Measurements from ENCODE around the gene OPHN1. TPM values are rescaled to one million over a fixed set of nuclear protein-coding genes. Genes with fewer than 3 reads are reported as not detected.

OPHN1 gene
- polyA plus RNA-seq, 1 experiment = 5.9 TPM

- no peak for DNase-seq (ENCODE audit: low read depth)
- ChIA-PET POLR2A (interaction anchor here (0.7 kb wide), 1 partner anchor 12 kb away, joined by 3 read pairs; no protein-coding TSS in a partner anchor), CTCF (interaction anchor here (0.6 to 1.1 kb wide), 4 partner anchors 11 to 266 kb away, joined by 3 to 5 read pairs (median 3); partner anchors contain the start of gene OPHN1)
- H3K27me3 ChIP-seq (ENCODE audit: control insufficient read depth, insufficient read depth, low read length) = no peaks in the 10 kb centered on the region
- peak; percentile 51 for TF ChIP-seq CTCF (IDR thresholded peaks at IDR 0.05; ENCODE audit: insufficient read depth, low read depth, low read length)
- H3K36me3 ChIP-seq (ENCODE audit: control insufficient read depth, insufficient read depth, low read length) = no peaks in the 10 kb centered on the region
- no peak overlapping the region for H3K4me3 ChIP-seq (ENCODE audit: low read depth, low read length)
Measured at GRCh38 chrX:68462653-68463052, 29.4 kb upstream of the OPHN1 start.

GRCh38 chrX:68462197-68462596, 28.9 kb upstream of the OPHN1 start:
- POLR2A ChIA-PET = interaction anchor here (0.7 kb wide), 1 partner anchor 12 kb away, joined by 3 read pairs; no protein-coding TSS in a partner anchor
- no peak for TF ChIP-seq CTCF (IDR thresholded peaks at IDR 0.05; ENCODE audit: insufficient read depth, low read depth, low read length)
- Histone ChIP-seq H3K27me3 (ENCODE audit: control insufficient read depth, insufficient read depth, low read length) (no peaks in the 10 kb centered on the region), H3K36me3 (ENCODE audit: control insufficient read depth, insufficient read depth, low read length) (no peaks in the 10 kb centered on the region), H3K4me3 (ENCODE audit: low read depth, low read length) (no peak overlapping the region)
- CTCF ChIA-PET = interaction anchor here (0.6 to 1.1 kb wide), 3 partner anchors 11 to 29 kb away, joined by 3 read pairs; partner anchors contain the start of gene OPHN1
- DNase-seq (ENCODE audit: low read depth) = no peak

GRCh38 chrX:68461576-68461975, 28.3 kb upstream of the OPHN1 start:
- Histone ChIP-seq H3K27me3 (ENCODE audit: control insufficient read depth, insufficient read depth, low read length) (no peaks in the 10 kb centered on the region), H3K4me3 (ENCODE audit: low read depth, low read length) (no peak overlapping the region), H3K36me3 (ENCODE audit: control insufficient read depth, insufficient read depth, low read length) (no peaks in the 10 kb centered on the region)
- POLR2A ChIA-PET = no interaction called here
- no peak for DNase-seq (ENCODE audit: low read depth)
- TF ChIP-seq CTCF (IDR thresholded peaks at IDR 0.05; ENCODE audit: insufficient read depth, low read depth, low read length) = no peak
- CTCF ChIA-PET = no interaction called here

GRCh38 chrX:68461093-68461492, 27.8 kb upstream of the OPHN1 start:
- POLR2A ChIA-PET = no interaction called here
- H3K4me3 ChIP-seq (ENCODE audit: low read depth, low read length) = no peak overlapping the region
- no peaks in the 10 kb centered on the region for H3K36me3 ChIP-seq (ENCODE audit: control insufficient read depth, insufficient read depth, low read length)
- no peak for DNase-seq (ENCODE audit: low read depth)
- CTCF ChIA-PET = no interaction called here
- no peak for TF ChIP-seq CTCF (IDR thresholded peaks at IDR 0.05; ENCODE audit: insufficient read depth, low read depth, low read length)
- no peaks in the 10 kb centered on the region for H3K27me3 ChIP-seq (ENCODE audit: control insufficient read depth, insufficient read depth, low read length)

GRCh38 chrX:68455151-68455510, 21.8 kb upstream of the OPHN1 start:
- no peak for DNase-seq (ENCODE audit: low read depth)
- POLR2A ChIA-PET = no interaction called here
- CTCF ChIA-PET = interaction anchor here (0.7 kb wide), 1 partner anchor 281 kb away, joined by 3 read pairs; no protein-coding TSS in a partner anchor
- no peaks in the 10 kb centered on the region for H3K27me3 ChIP-seq (ENCODE audit: control insufficient read depth, insufficient read depth, low read length)
- TF ChIP-seq CTCF (IDR thresholded peaks at IDR 0.05; ENCODE audit: insufficient read depth, low read depth, low read length) = no peak
- no peak overlapping the region for H3K4me3 ChIP-seq (ENCODE audit: low read depth, low read length)
- H3K36me3 ChIP-seq (ENCODE audit: control insufficient read depth, insufficient read depth, low read length) = no peaks in the 10 kb centered on the region

Measured in BJ (cell line).